ENCODE data around the gene CXCL9. TPM values are rescaled to one million over a fixed set of nuclear protein-coding genes. Genes with fewer than 3 reads are reported as not detected.

CXCL9 gene
- total RNA-seq, 1 experiment from 2014 or later, result not detected

- no peak overlapping the region for H3K4me3 ChIP-seq (ENCODE audit: low read length)
- ChIA-PET CTCF (interaction anchor here (0.6 kb wide), 1 partner anchor 360 kb away, joined by 4 read pairs; no protein-coding TSS in a partner anchor), POLR2A (ENCODE audit: unreplicated experiment) (no interaction called here)
- no peaks in the 10 kb centered on the region for H3K27me3 ChIP-seq (ENCODE audit: low read length)
- no peaks in the 10 kb centered on the region for H3F3A ChIP-seq (ENCODE audit: low read length, unreplicated experiment)
- no peak overlapping the region for H3K9ac ChIP-seq (ENCODE audit: low read length)
- DNase-seq, result no peak
- H3K4me1 ChIP-seq (ENCODE audit: insufficient read depth, low read length), result peaks cover 31% of the 10 kb centered on the region
- no peaks in the 10 kb centered on the region for H3K36me3 ChIP-seq (ENCODE audit: low read depth, low read length)
- H3K9me2 ChIP-seq (replicated peaks; ENCODE audit: low read length), result no peaks in the 10 kb centered on the region
- no peaks in the 10 kb centered on the region for H4K20me1 ChIP-seq (ENCODE audit: low read length)
- BruUV-seq (replicated peaks), result no TSS peak
- no peak overlapping the region for H3K4me2 ChIP-seq (ENCODE audit: low read length)
- intact Hi-C loops (cut with micrococcal nuclease), result no loop called here
- no peak overlapping the region for H2AFZ ChIP-seq (ENCODE audit: low read length)
- H3K79me2 ChIP-seq (ENCODE audit: low read length), result no peaks in the 10 kb centered on the region
- H3K9me3 ChIP-seq (ENCODE audit: low read length), result no peaks in the 10 kb centered on the region
- TF ChIP-seq CTCF (conservative IDR thresholded peaks at IDR 0.05; ENCODE audit: low read depth, low read length) (no peak), EZH2phosphoT487 (IDR thresholded peaks at IDR 0.05; ENCODE audit: borderline replicate concordance, low read length) (no peak), EZH2 (IDR thresholded peaks at IDR 0.05; ENCODE audit: low read length, unreplicated experiment) (no peak)
- H3K27ac ChIP-seq (ENCODE audit: low read length), result no peak overlapping the region
- ATAC-seq, result no peak
These were observed 6.2 kb upstream of the CXCL9 start for GRCh38 chr4:76013540-76013939.

- BruUV-seq (replicated peaks), result no TSS peak
- no peak for TF ChIP-seq EZH2 (IDR thresholded peaks at IDR 0.05; ENCODE audit: low read length, unreplicated experiment)
- Histone ChIP-seq H3K4me3 (ENCODE audit: low read length) (no peak overlapping the region), H3K36me3 (ENCODE audit: low read depth, low read length) (no peaks in the 10 kb centered on the region), H3K27ac (ENCODE audit: low read length) (peak overlapping the region; percentile 14; the same call in 1 of the 2 replicates), H3K79me2 (ENCODE audit: low read length) (no peaks in the 10 kb centered on the region), H2AFZ (ENCODE audit: low read length) (peak overlapping the region; percentile 74), H4K20me1 (ENCODE audit: low read length) (no peaks in the 10 kb centered on the region), H3F3A (ENCODE audit: low read length, unreplicated experiment) (no peaks in the 10 kb centered on the region), H3K4me2 (ENCODE audit: low read length) (peak overlapping the region; percentile 49), H3K9ac (ENCODE audit: low read length) (no peak overlapping the region), H3K9me2 (replicated peaks; ENCODE audit: low read length) (no peaks in the 10 kb centered on the region), H3K27me3 (ENCODE audit: low read length) (no peaks in the 10 kb centered on the region), H3K9me3 (ENCODE audit: low read length) (no peaks in the 10 kb centered on the region), H3K4me1 (ENCODE audit: insufficient read depth, low read length) (peaks cover 37% of the 10 kb centered on the region)
- ChIA-PET CTCF (no interaction called here), POLR2A (ENCODE audit: unreplicated experiment) (no interaction called here)
- DNase-seq (no peak), ATAC-seq (no peak)
- intact Hi-C loops (cut with micrococcal nuclease), result no loop called here
These were observed 5.1 kb upstream of the CXCL9 start for GRCh38 chr4:76012388-76012801.

- Histone ChIP-seq H3F3A (ENCODE audit: low read length, unreplicated experiment) (no peaks in the 10 kb centered on the region), H3K36me3 (ENCODE audit: low read depth, low read length) (no peaks in the 10 kb centered on the region), H3K4me1 (ENCODE audit: insufficient read depth, low read length) (peaks cover 38% of the 10 kb centered on the region), H3K27ac (ENCODE audit: low read length) (peak overlapping the region; percentile 14; the same call in 1 of the 2 replicates), H3K79me2 (ENCODE audit: low read length) (no peaks in the 10 kb centered on the region), H3K9ac (ENCODE audit: low read length) (no peak overlapping the region), H2AFZ (ENCODE audit: low read length) (peak overlapping the region; percentile 74), H3K4me3 (ENCODE audit: low read length) (no peak overlapping the region), H3K9me2 (replicated peaks; ENCODE audit: low read length) (no peaks in the 10 kb centered on the region), H3K4me2 (ENCODE audit: low read length) (peak overlapping the region; percentile 49), H3K27me3 (ENCODE audit: low read length) (no peaks in the 10 kb centered on the region), H4K20me1 (ENCODE audit: low read length) (no peaks in the 10 kb centered on the region), H3K9me3 (ENCODE audit: low read length) (no peaks in the 10 kb centered on the region)
- ChIA-PET CTCF (no interaction called here), POLR2A (ENCODE audit: unreplicated experiment) (no interaction called here)
- BruUV-seq (replicated peaks), result no TSS peak
- ATAC-seq, result no peak; the same call in 1 of the 2 replicates
- intact Hi-C loops (cut with micrococcal nuclease), result no loop called here
- DNase-seq, result peak; percentile 61
- no peak for TF ChIP-seq EZH2 (IDR thresholded peaks at IDR 0.05; ENCODE audit: low read length, unreplicated experiment)
- no peak for TF ChIP-seq EZH2phosphoT487 (IDR thresholded peaks at IDR 0.05; ENCODE audit: borderline replicate concordance, low read length)
- no peak for TF ChIP-seq CTCF (conservative IDR thresholded peaks at IDR 0.05; ENCODE audit: low read depth, low read length)
These were observed 4.5 kb upstream of the CXCL9 start for GRCh38 chr4:76011700-76012387.
